ENCODE data around the gene ZNF407. TPM values are rescaled to one million over a fixed set of nuclear protein-coding genes. Genes with fewer than 3 reads are reported as not detected.
"Not testable (repeated sequence)": the region's sequence is repeated elsewhere in the genome, so short reads cannot be mapped to it uniquely, and the experiment has no call there.

Gene ZNF407
- polyA plus RNA-seq, 4 donors = 9.2 to 10.3 (median 10.1) TPM

- no peak for DNase-seq (ENCODE audit: low read depth in 4 of 4, low spot score in 3 of 4)
Observed at GRCh38 chr18:74951165-74951760, 353.6 kb downstream of the ZNF407 start.

- DNase-seq (ENCODE audit: low read depth in 4 of 4, low spot score in 3 of 4) = no peak
Observed at GRCh38 chr18:74957588-74958224, 360.0 kb downstream of the ZNF407 start.

- no peak for DNase-seq (ENCODE audit: low read depth in 4 of 4, low spot score in 3 of 4)
Observed at GRCh38 chr18:74959216-74959615, 361.5 kb downstream of the ZNF407 start.

GRCh38 chr18:74961596-74961995, 363.9 kb downstream of the ZNF407 start:
- no peak for DNase-seq (ENCODE audit: low read depth in 4 of 4, low spot score in 3 of 4)

- DNase-seq (ENCODE audit: low read depth in 4 of 4, low spot score in 3 of 4) = no peak
Observed at GRCh38 chr18:74963820-74964446, 366.3 kb downstream of the ZNF407 start.

- no peak for DNase-seq (ENCODE audit: low read depth in 4 of 4, low spot score in 3 of 4)
Observed at GRCh38 chr18:74965682-74966081, 368.0 kb downstream of the ZNF407 start.

- DNase-seq (ENCODE audit: low read depth in 4 of 4, low spot score in 3 of 4) = no peak
Observed at GRCh38 chr18:74967438-74967837, 369.8 kb downstream of the ZNF407 start.

- no peak for DNase-seq (ENCODE audit: low read depth in 4 of 4, low spot score in 3 of 4)
Observed at GRCh38 chr18:74967979-74968378, 370.3 kb downstream of the ZNF407 start.

- DNase-seq (ENCODE audit: low read depth in 4 of 4, low spot score in 3 of 4) = not testable (repeated sequence)
Observed at GRCh38 chr18:74971358-74971757, 373.7 kb downstream of the ZNF407 start.

GRCh38 chr18:74971776-74972175, 374.1 kb downstream of the ZNF407 start:
- not testable (repeated sequence) for DNase-seq (ENCODE audit: low read depth in 4 of 4, low spot score in 3 of 4)

- DNase-seq (ENCODE audit: low read depth in 4 of 4, low spot score in 3 of 4) = no peak
Observed at GRCh38 chr18:74972354-74972753, 374.7 kb downstream of the ZNF407 start.

GRCh38 chr18:74975001-74975400, 377.3 kb downstream of the ZNF407 start:
- DNase-seq (ENCODE audit: low read depth in 4 of 4, low spot score in 3 of 4) = no peak

GRCh38 chr18:74976331-74976909, 378.8 kb downstream of the ZNF407 start:
- DNase-seq (ENCODE audit: low read depth in 4 of 4, low spot score in 3 of 4) = no peak

- DNase-seq (ENCODE audit: low read depth in 4 of 4, low spot score in 3 of 4) = no peak
Observed at GRCh38 chr18:74977041-74977440, 379.4 kb downstream of the ZNF407 start.

GRCh38 chr18:74980669-74981068, 383.0 kb downstream of the ZNF407 start:
- DNase-seq (ENCODE audit: low read depth in 4 of 4, low spot score in 3 of 4) = no peak

- DNase-seq (ENCODE audit: low read depth in 4 of 4, low spot score in 3 of 4) = no peak
Observed at GRCh38 chr18:74981476-74981875, 383.8 kb downstream of the ZNF407 start.

GRCh38 chr18:74982946-74983635, 385.4 kb downstream of the ZNF407 start:
- DNase-seq (ENCODE audit: low read depth in 4 of 4, low spot score in 3 of 4) = no peak

- DNase-seq (ENCODE audit: low read depth in 4 of 4, low spot score in 3 of 4) = no peak
Observed at GRCh38 chr18:74989134-74989533, 391.5 kb downstream of the ZNF407 start.

GRCh38 chr18:74990563-74991081, 393.0 kb downstream of the ZNF407 start:
- DNase-seq (ENCODE audit: low read depth in 4 of 4, low spot score in 3 of 4) = no peak

GRCh38 chr18:74994502-74995418, 397.1 kb downstream of the ZNF407 start:
- no peak for DNase-seq (ENCODE audit: low read depth in 4 of 4, low spot score in 3 of 4)

All from left renal pelvis (tissue), 4 donors.